ENCODE measurements around the gene MED27.
"Not testable (repeated sequence)": the region's sequence is repeated elsewhere in the genome, so short reads cannot be mapped to it uniquely, and the experiment has no call there.

MED27 gene

DNA sequence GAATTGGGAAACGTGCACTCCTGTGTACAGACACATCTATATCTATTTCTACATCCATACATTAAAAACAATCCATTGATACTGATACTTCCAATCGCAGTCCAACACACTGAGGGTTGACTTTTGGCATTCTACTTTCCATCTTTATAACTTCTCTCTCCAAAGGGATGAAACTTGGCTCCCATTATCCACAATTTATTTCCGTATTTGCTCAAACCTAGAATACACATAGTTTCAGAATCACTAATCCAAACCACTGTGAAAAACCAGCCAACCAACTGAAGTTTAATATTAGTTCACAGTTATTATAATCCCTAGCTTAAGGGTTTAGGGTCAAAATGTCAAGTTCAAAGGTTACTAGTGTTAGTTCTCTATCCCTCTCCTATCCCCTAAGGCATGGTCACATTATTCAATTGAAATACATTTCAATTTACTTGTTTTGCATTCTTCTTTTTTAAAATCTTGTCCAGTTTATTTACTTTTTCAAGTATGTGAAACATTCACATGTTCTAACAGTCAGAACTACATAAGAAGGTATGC is 156.5 kb downstream of the MED27 start:
- Histone ChIP-seq H4K20me1 (ENCODE audit: insufficient read depth, low read length) (peaks cover 6% of the 10 kb centered on the region; the same call in 1 of the 2 replicates), H3K4me3 (ENCODE audit: low read depth in 1 of 2, low read length in 2 of 2) (no peak overlapping the region), H3K79me2 (ENCODE audit: insufficient read depth, low read length) (no peaks in the 10 kb centered on the region), H3K9me3 (ENCODE audit: insufficient read depth, low read length, severe bottlenecking) (no peaks in the 10 kb centered on the region), H3K27ac (ENCODE audit: low read length) (no peak overlapping the region), H3K4me1 (ENCODE audit: insufficient read depth, low read length) (peaks cover 7% of the 10 kb centered on the region; the same call in 1 of the 2 replicates), H3K27me3 (ENCODE audit: insufficient read depth, low read length, poor library complexity) (no peaks in the 10 kb centered on the region), H2AFZ (ENCODE audit: low read depth, low read length) (no peak overlapping the region), H3K9ac (ENCODE audit: low read depth, low read length) (no peak overlapping the region), H3K36me3 (ENCODE audit: insufficient read depth, low read length) (no peaks in the 10 kb centered on the region), H3K4me2 (ENCODE audit: insufficient read depth, low read length) (no peak overlapping the region)
- no peak for DNase-seq
- ATAC-seq (ENCODE audit: insufficient read depth, low read depth) = no peak
- TF ChIP-seq, protein P1, sequence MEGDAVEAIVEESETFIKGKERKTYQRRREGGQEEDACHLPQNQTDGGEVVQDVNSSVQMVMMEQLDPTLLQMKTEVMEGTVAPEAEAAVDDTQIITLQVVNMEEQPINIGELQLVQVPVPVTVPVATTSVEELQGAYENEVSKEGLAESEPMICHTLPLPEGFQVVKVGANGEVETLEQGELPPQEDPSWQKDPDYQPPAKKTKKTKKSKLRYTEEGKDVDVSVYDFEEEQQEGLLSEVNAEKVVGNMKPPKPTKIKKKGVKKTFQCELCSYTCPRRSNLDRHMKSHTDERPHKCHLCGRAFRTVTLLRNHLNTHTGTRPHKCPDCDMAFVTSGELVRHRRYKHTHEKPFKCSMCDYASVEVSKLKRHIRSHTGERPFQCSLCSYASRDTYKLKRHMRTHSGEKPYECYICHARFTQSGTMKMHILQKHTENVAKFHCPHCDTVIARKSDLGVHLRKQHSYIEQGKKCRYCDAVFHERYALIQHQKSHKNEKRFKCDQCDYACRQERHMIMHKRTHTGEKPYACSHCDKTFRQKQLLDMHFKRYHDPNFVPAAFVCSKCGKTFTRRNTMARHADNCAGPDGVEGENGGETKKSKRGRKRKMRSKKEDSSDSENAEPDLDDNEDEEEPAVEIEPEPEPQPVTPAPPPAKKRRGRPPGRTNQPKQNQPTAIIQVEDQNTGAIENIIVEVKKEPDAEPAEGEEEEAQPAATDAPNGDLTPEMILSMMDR (IDR thresholded peaks at IDR 0.05; ENCODE audit: borderline replicate concordance, extremely low read depth, low read length, poor library complexity, severe bottlenecking) = no peak

DNA sequence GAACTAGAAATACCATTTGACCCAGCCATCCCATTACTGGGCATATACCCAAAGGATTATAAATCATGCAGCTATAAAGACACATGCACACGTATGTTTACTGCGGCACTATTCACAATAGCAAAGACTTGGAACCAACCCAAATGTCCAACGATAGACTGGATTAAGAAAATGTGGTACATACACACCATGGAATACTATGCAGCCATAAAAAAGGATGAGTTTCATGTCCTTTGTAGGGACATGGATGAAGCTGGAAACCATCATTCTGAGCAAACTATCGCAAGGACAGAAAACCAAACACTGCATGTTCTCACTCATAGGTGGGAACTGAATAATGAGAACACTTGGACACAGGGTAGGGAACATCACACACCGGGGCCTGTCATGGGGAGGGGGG is 158.0 kb downstream of the MED27 start:
- H3K27me3 ChIP-seq (ENCODE audit: insufficient read depth, low read length, poor library complexity); H3K4me3 ChIP-seq (ENCODE audit: low read depth in 1 of 2, low read length in 2 of 2); H3K36me3 ChIP-seq (ENCODE audit: insufficient read depth, low read length); H3K9ac ChIP-seq (ENCODE audit: low read depth, low read length); H3K4me1 ChIP-seq (ENCODE audit: insufficient read depth, low read length); ATAC-seq (ENCODE audit: insufficient read depth, low read depth); H3K4me2 ChIP-seq (ENCODE audit: insufficient read depth, low read length); H3K9me3 ChIP-seq (ENCODE audit: insufficient read depth, low read length, severe bottlenecking); H2AFZ ChIP-seq (ENCODE audit: low read depth, low read length); DNase-seq; H3K27ac ChIP-seq (ENCODE audit: low read length); H4K20me1 ChIP-seq (ENCODE audit: insufficient read depth, low read length); H3K79me2 ChIP-seq (ENCODE audit: insufficient read depth, low read length): not testable (repeated sequence)

DNA sequence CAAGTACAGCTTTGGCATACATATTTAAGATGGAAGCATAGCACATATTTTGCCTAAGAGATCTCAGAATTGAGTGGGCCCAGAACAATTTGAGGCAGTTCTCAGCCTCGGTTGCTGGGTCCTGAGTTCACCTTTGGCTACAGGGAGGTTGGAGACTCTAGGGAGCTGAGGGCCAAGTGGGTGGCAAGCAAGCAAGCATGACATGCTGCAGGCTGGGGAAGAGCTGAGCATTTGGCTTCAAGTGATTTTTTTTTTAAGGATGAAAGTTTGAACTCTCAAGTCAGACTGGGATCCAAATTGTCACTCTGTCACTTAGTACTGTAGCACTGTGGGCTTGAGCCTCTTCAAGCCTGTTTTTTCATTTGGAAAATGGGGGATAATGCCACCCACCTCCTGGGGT is 160.5 kb downstream of the MED27 start:
- Histone ChIP-seq H2AFZ (ENCODE audit: low read depth, low read length) (no peak overlapping the region), H3K27ac (ENCODE audit: low read length) (no peak overlapping the region), H3K79me2 (ENCODE audit: insufficient read depth, low read length) (no peaks in the 10 kb centered on the region), H3K9ac (ENCODE audit: low read depth, low read length) (no peak overlapping the region), H3K4me1 (ENCODE audit: insufficient read depth, low read length) (peaks cover 7% of the 10 kb centered on the region; the same call in 1 of the 2 replicates), H3K27me3 (ENCODE audit: insufficient read depth, low read length, poor library complexity) (no peaks in the 10 kb centered on the region), H4K20me1 (ENCODE audit: insufficient read depth, low read length) (peaks cover 3% of the 10 kb centered on the region; the same call in 1 of the 2 replicates), H3K4me3 (ENCODE audit: low read depth in 1 of 2, low read length in 2 of 2) (no peak overlapping the region), H3K36me3 (ENCODE audit: insufficient read depth, low read length) (no peaks in the 10 kb centered on the region; the same call in 1 of the 2 replicates), H3K9me3 (ENCODE audit: insufficient read depth, low read length, severe bottlenecking) (no peaks in the 10 kb centered on the region), H3K4me2 (ENCODE audit: insufficient read depth, low read length) (no peak overlapping the region)
- no peak for TF ChIP-seq EZH2 (IDR thresholded peaks at IDR 0.05; ENCODE audit: borderline replicate concordance, low read depth, low read length, severe bottlenecking)
- TF ChIP-seq, protein P1 (IDR thresholded peaks at IDR 0.05; ENCODE audit: borderline replicate concordance, extremely low read depth, low read length, poor library complexity, severe bottlenecking) = no peak
- DNase-seq = no peak
- ATAC-seq (ENCODE audit: insufficient read depth, low read depth) = no peak

DNA sequence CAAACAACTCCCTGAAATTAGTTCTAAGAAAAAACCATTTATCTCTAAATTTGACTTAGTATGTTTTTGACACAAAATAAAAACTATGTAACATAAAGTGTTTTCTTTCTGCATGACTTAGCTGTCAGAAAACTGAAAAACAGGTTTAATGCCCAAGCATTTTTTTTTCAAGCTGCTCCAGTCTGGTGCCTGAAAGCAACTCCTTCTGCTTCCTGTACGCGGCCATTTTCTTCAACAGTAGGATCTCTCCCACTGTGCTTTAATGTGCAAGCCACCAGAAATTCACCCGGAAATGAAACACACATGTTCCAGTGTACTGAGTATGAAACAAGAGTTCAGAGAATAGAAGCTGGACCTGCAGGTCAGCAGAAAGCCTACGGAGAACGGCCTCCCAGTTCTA is 161.2 kb downstream of the MED27 start:
- Histone ChIP-seq H3K4me3 (ENCODE audit: low read depth in 1 of 2, low read length in 2 of 2) (no peak overlapping the region), H3K9ac (ENCODE audit: low read depth, low read length) (no peak overlapping the region), H3K9me3 (ENCODE audit: insufficient read depth, low read length, severe bottlenecking) (no peaks in the 10 kb centered on the region), H3K36me3 (ENCODE audit: insufficient read depth, low read length) (no peaks in the 10 kb centered on the region; the same call in 1 of the 2 replicates), H3K4me2 (ENCODE audit: insufficient read depth, low read length) (no peak overlapping the region), H3K27me3 (ENCODE audit: insufficient read depth, low read length, poor library complexity) (no peaks in the 10 kb centered on the region), H3K27ac (ENCODE audit: low read length) (no peak overlapping the region), H3K4me1 (ENCODE audit: insufficient read depth, low read length) (peaks cover 7% of the 10 kb centered on the region; the same call in 1 of the 2 replicates), H3K79me2 (ENCODE audit: insufficient read depth, low read length) (no peaks in the 10 kb centered on the region), H4K20me1 (ENCODE audit: insufficient read depth, low read length) (peaks cover 3% of the 10 kb centered on the region; the same call in 1 of the 2 replicates), H2AFZ (ENCODE audit: low read depth, low read length) (no peak overlapping the region)
- DNase-seq (peak; percentile 6), ATAC-seq (ENCODE audit: insufficient read depth, low read depth) (no peak)
- no peak for TF ChIP-seq EZH2 (IDR thresholded peaks at IDR 0.05; ENCODE audit: borderline replicate concordance, low read depth, low read length, severe bottlenecking)
- TF ChIP-seq, protein P1 (IDR thresholded peaks at IDR 0.05; ENCODE audit: borderline replicate concordance, extremely low read depth, low read length, poor library complexity, severe bottlenecking) = no peak

All from DND-41 (cell line).